GM23338 (cell line): ENCODE measurements around the gene CLEC17A. TPM values are rescaled to one million over a fixed set of nuclear protein-coding genes. Genes with fewer than 3 reads are reported as not detected.

Experiments
- polyA plus RNA-seq: library from polyadenylated mRNA; unstranded; fragments of >200 nt; fragmentation: Nextera tagmentation; extraction: Ambion mirVana; gene quantifications from 2 replicates; pipeline ENCODE4 v1.2.1, GENCODE V29; 2016
- small RNA-seq: library from RNA; depleted of rRNA; stranded (forward); fragments of <200 nt; gene quantifications from one replicate; pipeline ENCODE3, GENCODE V24; 2014; ENCODE audit warnings: low replicate concordance
- total RNA-seq: library from RNA; depleted of rRNA; stranded (reverse); fragments of >200 nt; shearing (Covaris generic); gene quantifications from 2 replicates; pipeline ENCODE4 v1.2.3, GENCODE V29; 2014; rRNA removed

The CLEC17A gene
- total and polyA plus RNA-seq, 2 experiments from 2014 or later: 0.17 TPM; not detected in 1

Small RNAs within 50 kb of the gene (small RNA-seq; reads per million reads assigned to genes)
- gene AC022149.2: not detected
- not detected for gene RN7SL842P

Other genes with a start within 250 kb of the CLEC17A start
- gene ADGRE5, start 201.6 kb upstream of the CLEC17A start, total RNA-seq: 1.5 and 5.5 TPM in 2 replicates
- gene ADGRE5, start 201.6 kb upstream of the CLEC17A start, polyA plus RNA-seq: 1.4 and 2.1 TPM in 2 replicates
- 156 and 196 TPM in 2 replicates for gene DDX39A, start 163.7 kb upstream of the CLEC17A start, total RNA-seq
- gene DDX39A, start 163.7 kb upstream of the CLEC17A start, polyA plus RNA-seq: 185 and 195 TPM in 2 replicates
- 147 and 201 TPM in 2 replicates for gene PKN1, start 149.8 kb upstream of the CLEC17A start, total RNA-seq
- 86.8 and 106 TPM in 2 replicates for gene PKN1, start 149.8 kb upstream of the CLEC17A start, polyA plus RNA-seq
- gene PTGER1, start 107.7 kb upstream of the CLEC17A start, total RNA-seq: 1.2 TPM in 1 of 2 replicates, not detected in the other
- 0.56 and 0.57 TPM in 2 replicates for gene PTGER1, start 107.7 kb upstream of the CLEC17A start, polyA plus RNA-seq
- 92.3 and 106 TPM in 2 replicates for gene GIPC1, start 87.0 kb upstream of the CLEC17A start, total RNA-seq
- gene GIPC1, start 87.0 kb upstream of the CLEC17A start, polyA plus RNA-seq: 50.9 and 51.6 TPM in 2 replicates
- gene DNAJB1, start 64.7 kb upstream of the CLEC17A start, total RNA-seq: 53.3 TPM in 2 replicates
- gene DNAJB1, start 64.7 kb upstream of the CLEC17A start, polyA plus RNA-seq: 43.2 and 44.0 TPM in 2 replicates
- gene TECR, start 53.5 kb upstream of the CLEC17A start, total RNA-seq: 104 and 107 TPM in 2 replicates
- gene TECR, start 53.5 kb upstream of the CLEC17A start, polyA plus RNA-seq: 268 and 277 TPM in 2 replicates
- 289 and 398 TPM in 2 replicates for gene NDUFB7, start 11.0 kb upstream of the CLEC17A start, total RNA-seq
- gene NDUFB7, start 11.0 kb upstream of the CLEC17A start, polyA plus RNA-seq: 463 and 501 TPM in 2 replicates
- not detected in 2 replicates for gene ADGRE3, start 91.8 kb downstream of the CLEC17A start, total RNA-seq
- not detected in 2 replicates for gene ADGRE3, start 91.8 kb downstream of the CLEC17A start, polyA plus RNA-seq
- 9.1 and 21.6 TPM in 2 replicates for gene ZNF333, start 107.0 kb downstream of the CLEC17A start, total RNA-seq
- gene ZNF333, start 107.0 kb downstream of the CLEC17A start, polyA plus RNA-seq: 4.3 and 7.2 TPM in 2 replicates
- 2.4 and 2.9 TPM in 2 replicates for gene ADGRE2, start 195.5 kb downstream of the CLEC17A start, total RNA-seq
- gene ADGRE2, start 195.5 kb downstream of the CLEC17A start, polyA plus RNA-seq: 2.3 and 2.4 TPM in 2 replicates